Uterus (tissue), 4 donors: ENCODE results near the gene IFT52. TPM values are rescaled to one million over a fixed set of nuclear protein-coding genes. Genes with fewer than 3 reads are reported as not detected.
"Not testable (repeated sequence)": the region's sequence is repeated elsewhere in the genome, so short reads cannot be mapped to it uniquely, and the experiment has no call there.

Experiments
- DNase-seq, 2 donors: peaks; one replicate each; pipeline ENCODE4 v3.0.0-alpha.2; 2019 to 2020
- H3K27ac ChIP-seq, 2 donors: fragments of 200-600 bp; sonication (generic); 1 replicate in 1 of 2; 2 replicates in 1 of 2; pipeline ENCODE4 v1.5.1; 2016 to 2018
- H3K27me3 ChIP-seq, 2 donors: fragments of 200-600 bp; sonication (generic); one replicate each; pipeline ENCODE4 v1.5.1; 2018 to 2019; ENCODE audit warnings: control low read depth in 1 of 2
- H3K36me3 ChIP-seq, 2 donors: fragments of 200-600 bp; sonication (generic); one replicate each; pipeline ENCODE4 v1.5.1; 2019; ENCODE audit warnings: control low read depth in 1 of 2
- H3K4me1 ChIP-seq, 2 donors: fragments of 200-600 bp; sonication (generic); one replicate each; pipeline ENCODE4 v1.5.1; 2018 to 2019; ENCODE audit warnings: control low read depth in 1 of 2
- H3K4me3 ChIP-seq, 2 donors: fragments of 200-600 bp; sonication (generic); 1 replicate in 1 of 2; 2 replicates in 1 of 2; pipeline ENCODE4 v1.5.1; 2018 to 2019; ENCODE audit warnings: mild to moderate bottlenecking in 1 of 2
- H3K9me3 ChIP-seq, 2 donors: fragments of 200-600 bp; sonication (generic); one replicate each; pipeline ENCODE4 v1.5.1; 2019; ENCODE audit warnings: control low read depth in 1 of 2
- POLR2A ChIP-seq, 2 donors: fragments of 450-650 bp; IDR thresholded peaks; one replicate each; pipeline ENCODE4 v1.6.1; 2016; ENCODE audit warnings: antibody characterized with exemption in 2 of 2, mild to moderate bottlenecking in 1 of 2, moderate library complexity in 1 of 2
- intact Hi-C: fragments of 100-400 bp; cut with DNase I; formaldehyde crosslinking; loops from one replicate; pipeline ENCODE4 v1.15.1; 2023; ENCODE audit warnings: low total_unique reads
- total RNA-seq, 4 donors: library from RNA; depleted of rRNA in 3 of 4; stranded (reverse); fragments of >200 nt in 3 of 4; gene quantifications; one replicate each; pipeline versions ENCODE4 v1.1.0 to v1.2.4, GENCODE V29; 2014 to 2023
- TF ChIP-seq, protein P1 (sequence below), 4 experiments: fragments of 200-600 bp in 2 of 4; fragments of 450-650 bp in 2 of 4; sonication (generic) in 2 of 4; IDR thresholded peaks; one replicate each; pipeline ENCODE4 v1.5.1; 2016 to 2019; ENCODE audit warnings: antibody characterized with exemption in 4 of 4, mild to moderate bottlenecking in 2 of 4, moderate library complexity in 1 of 4
- donor health status: DM: yes; HTN: yes; CAD: no.

Gene IFT52
- total RNA-seq, 4 donors from 2014 or later: 39.1 to 64.0 (median 43.0) TPM

DNA sequence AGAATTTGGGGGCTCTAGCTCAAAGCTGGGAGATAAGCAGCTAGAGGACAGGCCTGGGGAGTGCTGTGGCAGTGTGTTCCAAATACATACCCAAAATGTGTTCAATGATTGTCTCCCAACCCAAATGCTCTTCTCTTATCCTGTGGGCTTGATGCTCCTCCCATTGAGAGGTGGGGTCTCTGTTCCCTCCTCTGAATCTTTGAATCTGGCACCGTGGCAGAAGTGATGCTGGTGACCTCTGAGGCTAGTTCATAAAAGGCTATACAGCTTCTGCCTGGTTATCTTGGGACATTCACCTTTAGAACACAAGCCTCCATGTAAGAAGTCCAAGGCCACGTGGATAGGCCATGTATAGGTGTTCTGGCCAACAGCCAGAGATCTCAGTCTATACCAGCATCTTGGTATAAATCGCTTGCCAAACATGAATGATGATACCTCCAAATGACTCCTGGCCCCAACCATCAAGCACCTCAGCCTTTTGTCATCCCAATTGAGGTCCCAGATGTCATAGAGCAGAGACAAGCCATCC, 60.3 kb downstream of the IFT52 start:
- Histone ChIP-seq H3K27me3 (no peaks in the 10 kb centered on the region), H3K4me3 (no peak overlapping the region), H3K27ac (no peak overlapping the region), H3K36me3 (no peaks in the 10 kb centered on the region), H3K4me1 (no peaks in the 10 kb centered on the region), H3K9me3 (no peaks in the 10 kb centered on the region)
- DNase-seq: no peak
- intact Hi-C loops: no loop called here
- TF ChIP-seq, protein P1, sequence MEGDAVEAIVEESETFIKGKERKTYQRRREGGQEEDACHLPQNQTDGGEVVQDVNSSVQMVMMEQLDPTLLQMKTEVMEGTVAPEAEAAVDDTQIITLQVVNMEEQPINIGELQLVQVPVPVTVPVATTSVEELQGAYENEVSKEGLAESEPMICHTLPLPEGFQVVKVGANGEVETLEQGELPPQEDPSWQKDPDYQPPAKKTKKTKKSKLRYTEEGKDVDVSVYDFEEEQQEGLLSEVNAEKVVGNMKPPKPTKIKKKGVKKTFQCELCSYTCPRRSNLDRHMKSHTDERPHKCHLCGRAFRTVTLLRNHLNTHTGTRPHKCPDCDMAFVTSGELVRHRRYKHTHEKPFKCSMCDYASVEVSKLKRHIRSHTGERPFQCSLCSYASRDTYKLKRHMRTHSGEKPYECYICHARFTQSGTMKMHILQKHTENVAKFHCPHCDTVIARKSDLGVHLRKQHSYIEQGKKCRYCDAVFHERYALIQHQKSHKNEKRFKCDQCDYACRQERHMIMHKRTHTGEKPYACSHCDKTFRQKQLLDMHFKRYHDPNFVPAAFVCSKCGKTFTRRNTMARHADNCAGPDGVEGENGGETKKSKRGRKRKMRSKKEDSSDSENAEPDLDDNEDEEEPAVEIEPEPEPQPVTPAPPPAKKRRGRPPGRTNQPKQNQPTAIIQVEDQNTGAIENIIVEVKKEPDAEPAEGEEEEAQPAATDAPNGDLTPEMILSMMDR (IDR thresholded peaks at IDR 0.05): no peak
- no peak for TF ChIP-seq POLR2A (IDR thresholded peaks at IDR 0.05)

DNA sequence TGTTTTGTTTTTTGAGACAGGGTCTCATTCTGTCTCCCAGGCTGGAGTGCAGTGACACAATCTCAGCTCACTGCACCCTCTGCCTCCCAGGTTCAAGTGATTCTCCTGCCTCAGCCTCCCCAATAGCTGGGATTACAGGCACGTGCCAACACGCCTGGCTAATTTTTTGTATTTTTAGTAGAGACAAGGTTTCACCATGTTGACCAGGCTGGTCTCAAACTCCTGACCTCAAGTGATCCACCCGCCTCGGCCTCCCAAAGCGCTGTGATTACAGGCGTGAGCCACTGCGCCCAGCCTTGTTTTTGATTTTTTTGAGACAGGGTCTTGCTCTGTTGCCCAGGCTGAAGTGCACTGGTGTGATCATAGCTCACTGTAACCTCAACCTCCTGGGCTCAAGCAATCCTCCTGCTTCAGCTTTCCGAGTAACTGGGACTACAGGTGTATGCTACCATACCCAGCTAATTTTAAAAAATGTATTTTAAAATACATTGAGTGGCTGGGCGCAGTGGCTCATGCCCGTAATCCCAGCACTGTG, 61.0 kb downstream of the IFT52 start:
- DNase-seq, H3K9me3 ChIP-seq, H3K4me3 ChIP-seq: not testable (repeated sequence)

DNA sequence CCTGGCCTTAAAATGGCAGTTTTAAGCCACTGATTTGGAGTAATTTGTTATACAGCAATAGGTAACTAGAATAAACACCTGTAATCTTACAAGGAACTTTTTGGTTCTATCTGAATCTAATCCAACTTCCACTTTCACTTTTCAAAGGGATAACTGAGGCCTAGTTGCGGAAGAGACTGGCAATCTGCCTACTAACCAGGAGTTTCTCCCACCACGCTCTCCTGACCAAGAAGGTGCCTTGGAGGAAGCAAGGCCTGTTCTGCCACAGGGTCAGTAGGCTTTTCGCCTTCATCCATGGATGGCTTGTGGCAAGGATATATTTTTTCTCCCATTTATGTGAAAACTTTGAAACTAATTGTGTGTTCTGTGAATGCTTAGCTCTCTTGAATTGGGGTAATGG, 63.2 kb downstream of the IFT52 start:
- Histone ChIP-seq H3K4me1 (no peaks in the 10 kb centered on the region), H3K9me3 (no peaks in the 10 kb centered on the region), H3K36me3 (no peaks in the 10 kb centered on the region), H3K27ac (no peak overlapping the region), H3K27me3 (no peaks in the 10 kb centered on the region), H3K4me3 (no peak overlapping the region)
- intact Hi-C loops: no loop called here
- DNase-seq: no peak
- TF ChIP-seq, protein P1 (IDR thresholded peaks at IDR 0.05): no peak
- TF ChIP-seq POLR2A (IDR thresholded peaks at IDR 0.05): no peak

More for the DNA sequence above, 61.0 kb downstream of the IFT52 start:
- H3K4me1 ChIP-seq, intact Hi-C loops, H3K27me3 ChIP-seq, H3K27ac ChIP-seq, H3K36me3 ChIP-seq: not testable (repeated sequence)

GRCh38 chr20:43655176-43655575, 64.4 kb downstream of the IFT52 start:
- H3K36me3 ChIP-seq, H3K4me1 ChIP-seq, H3K27me3 ChIP-seq, DNase-seq, H3K4me3 ChIP-seq, intact Hi-C loops, H3K27ac ChIP-seq, H3K9me3 ChIP-seq: not testable (repeated sequence)

DNA sequence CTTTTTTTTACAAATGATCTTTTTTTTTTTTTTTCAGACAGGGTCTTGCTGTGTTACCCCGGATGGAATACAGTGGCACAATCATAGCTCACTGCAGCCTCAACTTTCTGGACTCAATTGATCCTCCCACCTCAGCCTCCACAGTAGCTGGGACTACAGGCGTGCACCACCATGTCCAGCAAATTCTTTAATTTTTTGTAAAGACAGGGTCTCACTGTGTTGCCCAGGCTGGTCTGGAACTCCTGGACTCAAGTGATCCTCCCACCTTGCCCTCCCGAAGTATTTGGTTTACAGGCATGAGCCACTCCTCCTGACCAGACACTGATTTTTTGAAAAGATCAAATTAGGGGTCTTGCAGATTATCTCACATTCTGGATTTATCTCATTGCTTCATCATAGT, 65.2 kb downstream of the IFT52 start:
- no peak overlapping the region for H3K4me3 ChIP-seq
- DNase-seq: no peak
- intact Hi-C loops: no loop called here
- no peaks in the 10 kb centered on the region for H3K36me3 ChIP-seq
- H3K9me3 ChIP-seq: no peaks in the 10 kb centered on the region
- H3K27me3 ChIP-seq: no peaks in the 10 kb centered on the region
- no peak overlapping the region for H3K27ac ChIP-seq
- H3K4me1 ChIP-seq: no peaks in the 10 kb centered on the region
- TF ChIP-seq, protein P1 (IDR thresholded peaks at IDR 0.05): no peak
- TF ChIP-seq POLR2A (IDR thresholded peaks at IDR 0.05): no peak

- Histone ChIP-seq H3K9me3 (no peaks in the 10 kb centered on the region), H3K4me3 (peak overlapping the region in 1 of 2 donors; percentile 57), H3K4me1 (no peaks in the 10 kb centered on the region), H3K36me3 (no peaks in the 10 kb centered on the region), H3K27ac (peak overlapping the region in 1 of 2 donors; percentile 3), H3K27me3 (no peaks in the 10 kb centered on the region)
- no peak for DNase-seq
- intact Hi-C loops: no loop called here
- no peak for TF ChIP-seq POLR2A (IDR thresholded peaks at IDR 0.05)
- TF ChIP-seq, protein P1 (IDR thresholded peaks at IDR 0.05): no peak
These were observed 67.5 kb downstream of the IFT52 start for GRCh38 chr20:43658069-43658722.
